ENCODE results near the gene DYNLT2.

DYNLT2 gene

DNA sequence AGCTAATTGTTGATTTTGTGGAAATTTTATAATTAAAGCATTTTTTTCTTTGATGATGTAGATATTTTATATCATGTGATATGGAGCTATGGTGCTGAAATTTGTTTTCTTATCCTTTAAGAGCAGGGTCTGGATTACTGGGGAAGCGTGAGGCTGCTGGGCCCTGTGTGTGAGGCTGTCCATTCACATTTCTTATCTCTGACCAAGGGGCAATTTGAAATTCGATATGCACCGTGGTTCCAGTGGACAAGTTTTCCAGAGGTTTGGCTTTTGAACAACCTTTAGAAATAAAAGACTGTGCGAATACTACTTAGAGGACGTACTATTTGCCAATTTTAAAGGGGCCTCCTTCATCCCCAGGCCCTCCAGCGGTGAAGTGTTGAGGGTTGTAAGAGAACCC lies 3.8 kb upstream of the DYNLT2 start:
- H3K4me1 ChIP-seq (ENCODE audit: insufficient read depth, insufficient read length): no peaks in the 10 kb centered on the region
- DNase-seq (ENCODE audit: low read depth, low spot score): no peak
- H3K27me3 ChIP-seq (ENCODE audit: insufficient read depth, insufficient read length): no peaks in the 10 kb centered on the region
- no peak for TF ChIP-seq SUZ12 (IDR thresholded peaks at IDR 0.05; ENCODE audit: extremely low read depth, insufficient read depth, insufficient read length)
- no peak for TF ChIP-seq ZNF274 (IDR thresholded peaks at IDR 0.05; ENCODE audit: low read depth, low read length)
- no peak for TF ChIP-seq YY1 (IDR thresholded peaks at IDR 0.05; ENCODE audit: insufficient read depth, insufficient read length)
- peaks cover 27% of the 10 kb centered on the region for H3K36me3 ChIP-seq (ENCODE audit: insufficient read depth, insufficient read length, low read length)
- H3K4me3 ChIP-seq (ENCODE audit: insufficient read length, low read depth): no peak overlapping the region
- H3K9me3 ChIP-seq (ENCODE audit: insufficient read depth, low read length): no peaks in the 10 kb centered on the region
- no peak overlapping the region for H3K9ac ChIP-seq (ENCODE audit: insufficient read length, low read depth)

GRCh38 chr6:169752074-169752623 lies 777 bp upstream of the DYNLT2 start:
- no peaks in the 10 kb centered on the region for H3K4me1 ChIP-seq (ENCODE audit: insufficient read depth, insufficient read length)
- DNase-seq (ENCODE audit: low read depth, low spot score): no peak
- no peaks in the 10 kb centered on the region for H3K27me3 ChIP-seq (ENCODE audit: insufficient read depth, insufficient read length)
- no peak for TF ChIP-seq SUZ12 (IDR thresholded peaks at IDR 0.05; ENCODE audit: extremely low read depth, insufficient read depth, insufficient read length)
- TF ChIP-seq ZNF274 (IDR thresholded peaks at IDR 0.05; ENCODE audit: low read depth, low read length): no peak
- TF ChIP-seq YY1 (IDR thresholded peaks at IDR 0.05; ENCODE audit: insufficient read depth, insufficient read length): no peak
- no peaks in the 10 kb centered on the region for H3K9me3 ChIP-seq (ENCODE audit: insufficient read depth, low read length)
- H3K9ac ChIP-seq (ENCODE audit: insufficient read length, low read depth): peak overlapping the region; percentile 97
- peaks cover 13% of the 10 kb centered on the region for H3K36me3 ChIP-seq (ENCODE audit: insufficient read depth, insufficient read length, low read length)
- peak overlapping the region; percentile 71 for H3K4me3 ChIP-seq (ENCODE audit: insufficient read length, low read depth)

- H3K9me3 ChIP-seq (ENCODE audit: insufficient read depth, low read length): 0 out of 2 replicates have a peak, but pooled peaks cover 8% of the 10 kb centered on the region
- TF ChIP-seq YY1 (IDR thresholded peaks at IDR 0.05; ENCODE audit: insufficient read depth, insufficient read length) (no peak), SUZ12 (IDR thresholded peaks at IDR 0.05; ENCODE audit: extremely low read depth, insufficient read depth, insufficient read length) (no peak), ZNF274 (IDR thresholded peaks at IDR 0.05; ENCODE audit: low read depth, low read length) (no peak)
- no peak overlapping the region for H3K4me3 ChIP-seq (ENCODE audit: insufficient read length, low read depth)
- H3K36me3 ChIP-seq (ENCODE audit: insufficient read depth, insufficient read length, low read length): peaks cover 3% of the 10 kb centered on the region
- DNase-seq (ENCODE audit: low read depth, low spot score): no peak
- no peaks in the 10 kb centered on the region for H3K4me1 ChIP-seq (ENCODE audit: insufficient read depth, insufficient read length)
- no peak overlapping the region for H3K9ac ChIP-seq (ENCODE audit: insufficient read length, low read depth)
- no peaks in the 10 kb centered on the region for H3K27me3 ChIP-seq (ENCODE audit: insufficient read depth, insufficient read length)
Observed at GRCh38 chr6:169746556-169746955, 4.8 kb downstream of the DYNLT2 start.

DNA sequence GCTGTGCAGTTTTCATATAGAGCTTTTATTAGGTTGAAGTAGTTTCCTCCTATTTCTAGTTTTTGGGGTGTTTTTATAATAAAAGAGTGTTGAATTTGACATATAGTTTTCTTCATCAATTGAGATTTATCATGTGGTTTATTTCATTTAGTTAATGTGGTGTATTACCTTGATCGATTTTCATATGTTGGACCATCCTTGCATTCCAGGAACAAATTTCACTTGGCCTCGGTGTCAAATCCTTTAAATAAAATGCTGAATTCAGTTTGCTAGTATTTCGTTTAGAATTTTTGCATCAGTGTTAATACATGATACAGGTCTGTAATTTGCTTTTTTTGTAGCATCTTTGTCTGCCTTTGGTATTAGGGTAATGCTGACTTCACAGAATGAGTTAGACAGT lies 6.0 kb downstream of the DYNLT2 start:
- Histone ChIP-seq H3K27me3 (ENCODE audit: insufficient read depth, insufficient read length) (no peaks in the 10 kb centered on the region), H3K4me1 (ENCODE audit: insufficient read depth, insufficient read length) (no peaks in the 10 kb centered on the region), H3K9ac (ENCODE audit: insufficient read length, low read depth) (no peak overlapping the region), H3K4me3 (ENCODE audit: insufficient read length, low read depth) (no peak overlapping the region), H3K9me3 (ENCODE audit: insufficient read depth, low read length) (0 out of 2 replicates have a peak, but pooled peaks cover 8% of the 10 kb centered on the region), H3K36me3 (ENCODE audit: insufficient read depth, insufficient read length, low read length) (peaks cover 3% of the 10 kb centered on the region)
- TF ChIP-seq YY1 (IDR thresholded peaks at IDR 0.05; ENCODE audit: insufficient read depth, insufficient read length) (no peak), ZNF274 (IDR thresholded peaks at IDR 0.05; ENCODE audit: low read depth, low read length) (no peak), SUZ12 (IDR thresholded peaks at IDR 0.05; ENCODE audit: extremely low read depth, insufficient read depth, insufficient read length) (no peak)
- DNase-seq (ENCODE audit: low read depth, low spot score): no peak

GRCh38 chr6:169741344-169741743 lies 10.0 kb downstream of the DYNLT2 start:
- Histone ChIP-seq H3K4me3 (ENCODE audit: insufficient read length, low read depth) (no peak overlapping the region), H3K4me1 (ENCODE audit: insufficient read depth, insufficient read length) (no peaks in the 10 kb centered on the region), H3K36me3 (ENCODE audit: insufficient read depth, insufficient read length, low read length) (no peaks in the 10 kb centered on the region), H3K9ac (ENCODE audit: insufficient read length, low read depth) (no peak overlapping the region), H3K27me3 (ENCODE audit: insufficient read depth, insufficient read length) (no peaks in the 10 kb centered on the region), H3K9me3 (ENCODE audit: insufficient read depth, low read length) (0 out of 2 replicates have a peak, but pooled peaks cover 3% of the 10 kb centered on the region)
- no peak for DNase-seq (ENCODE audit: low read depth, low spot score)
- TF ChIP-seq SUZ12 (IDR thresholded peaks at IDR 0.05; ENCODE audit: extremely low read depth, insufficient read depth, insufficient read length): no peak
- no peak for TF ChIP-seq ZNF274 (IDR thresholded peaks at IDR 0.05; ENCODE audit: low read depth, low read length)
- no peak for TF ChIP-seq YY1 (IDR thresholded peaks at IDR 0.05; ENCODE audit: insufficient read depth, insufficient read length)

GRCh38 chr6:169738976-169739529 lies 12.3 kb downstream of the DYNLT2 start:
- H3K9ac ChIP-seq (ENCODE audit: insufficient read length, low read depth): no peak overlapping the region
- DNase-seq (ENCODE audit: low read depth, low spot score): no peak
- no peaks in the 10 kb centered on the region for H3K27me3 ChIP-seq (ENCODE audit: insufficient read depth, insufficient read length)
- no peaks in the 10 kb centered on the region for H3K9me3 ChIP-seq (ENCODE audit: insufficient read depth, low read length)
- H3K4me3 ChIP-seq (ENCODE audit: insufficient read length, low read depth): no peak overlapping the region
- no peaks in the 10 kb centered on the region for H3K36me3 ChIP-seq (ENCODE audit: insufficient read depth, insufficient read length, low read length)
- no peaks in the 10 kb centered on the region for H3K4me1 ChIP-seq (ENCODE audit: insufficient read depth, insufficient read length)
- no peak for TF ChIP-seq YY1 (IDR thresholded peaks at IDR 0.05; ENCODE audit: insufficient read depth, insufficient read length)

DNA sequence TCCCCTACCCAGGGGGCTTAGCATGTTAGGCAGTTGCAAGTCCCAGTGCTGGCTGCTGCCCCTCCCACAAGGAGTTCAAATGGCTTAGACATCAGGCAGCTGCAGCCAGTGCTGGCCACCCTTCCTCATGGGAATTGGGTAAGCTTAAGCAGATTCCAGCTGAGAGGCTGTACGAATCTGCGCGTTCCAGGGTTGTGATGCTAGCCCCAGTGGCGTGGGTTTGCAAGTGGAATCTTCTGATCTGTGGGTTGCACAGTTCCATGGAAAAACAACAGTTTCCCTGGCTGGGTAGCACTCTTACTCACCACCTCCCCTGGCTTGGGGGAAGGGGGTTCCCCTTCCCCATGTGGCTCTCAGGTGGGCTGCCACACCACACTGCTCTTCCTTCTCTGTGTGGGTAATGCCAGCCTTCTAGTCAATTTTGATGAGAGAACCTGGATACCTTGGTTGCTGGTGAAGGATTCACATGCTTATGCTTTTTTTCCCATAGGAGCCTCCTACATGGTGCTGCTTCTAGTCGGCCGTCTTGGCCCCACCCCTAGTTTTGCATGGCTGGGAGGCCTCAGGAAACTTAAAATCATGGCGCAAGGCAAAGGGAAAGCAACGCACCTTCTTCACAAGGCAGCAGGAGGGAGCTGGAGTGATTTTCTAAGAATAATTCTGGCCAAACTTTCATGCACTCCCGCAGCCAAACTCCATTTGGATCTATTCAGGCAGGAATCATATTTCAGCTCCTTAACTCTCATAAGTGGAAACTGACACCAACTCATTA lies 13.0 kb downstream of the DYNLT2 start:
- Histone ChIP-seq H3K9me3 (ENCODE audit: insufficient read depth, low read length) (no peaks in the 10 kb centered on the region), H3K27me3 (ENCODE audit: insufficient read depth, insufficient read length) (no peaks in the 10 kb centered on the region), H3K36me3 (ENCODE audit: insufficient read depth, insufficient read length, low read length) (no peaks in the 10 kb centered on the region), H3K4me3 (ENCODE audit: insufficient read length, low read depth) (no peak overlapping the region), H3K9ac (ENCODE audit: insufficient read length, low read depth) (no peak overlapping the region), H3K4me1 (ENCODE audit: insufficient read depth, insufficient read length) (no peaks in the 10 kb centered on the region)
- DNase-seq (ENCODE audit: low read depth, low spot score): no peak
- TF ChIP-seq ZNF274 (IDR thresholded peaks at IDR 0.05; ENCODE audit: low read depth, low read length) (no peak), SUZ12 (IDR thresholded peaks at IDR 0.05; ENCODE audit: extremely low read depth, insufficient read depth, insufficient read length) (no peak), YY1 (IDR thresholded peaks at IDR 0.05; ENCODE audit: insufficient read depth, insufficient read length) (no peak)

Measured in NT2/D1 (cell line).